SKM-1 treated with dmso at 0.1 percent for 144 hours (cell line): Measurements from ENCODE around the gene CUL1.
"Not testable (repeated sequence)": the region's sequence is repeated elsewhere in the genome, so short reads cannot be mapped to it uniquely, and the experiment has no call there.

Source experiments
- DNase-seq: peaks from one replicate; lab custom pipeline; 2025; ENCODE audit not compliant: unreplicated experiment; lab: John Stamatoyannopoulos, UW

CUL1 gene

GRCh38 chr7:148696787-148697186 lies 1.9 kb upstream of the CUL1 start:
- DNase-seq = no peak

GRCh38 chr7:148697256-148698006 lies 1.3 kb upstream of the CUL1 start:
- DNase-seq = no peak

GRCh38 chr7:148698007-148698396 lies 701 bp upstream of the CUL1 start:
- DNase-seq = no peak

- no peak for DNase-seq
Observed at GRCh38 chr7:148699024-148699781, 500 bp downstream of the CUL1 start.

- no peak for DNase-seq
Observed at GRCh38 chr7:148699782-148700629, 1.3 kb downstream of the CUL1 start.

- no peak for DNase-seq
Observed at GRCh38 chr7:148700661-148701064, 2.0 kb downstream of the CUL1 start.

GRCh38 chr7:148701414-148701813 lies 2.7 kb downstream of the CUL1 start:
- DNase-seq = no peak

GRCh38 chr7:148702876-148703670 lies 4.4 kb downstream of the CUL1 start:
- no peak for DNase-seq

- DNase-seq = not testable (repeated sequence)
Observed at GRCh38 chr7:148703671-148703962, 4.9 kb downstream of the CUL1 start.

- DNase-seq = no peak
Observed at GRCh38 chr7:148704189-148704588, 5.5 kb downstream of the CUL1 start.

- no peak for DNase-seq
Observed at GRCh38 chr7:148704970-148705369, 6.3 kb downstream of the CUL1 start.

- no peak for DNase-seq
Observed at GRCh38 chr7:148706368-148706767, 7.7 kb downstream of the CUL1 start.

GRCh38 chr7:148708026-148708885 lies 9.6 kb downstream of the CUL1 start:
- no peak for DNase-seq

GRCh38 chr7:148709014-148709413 lies 10.3 kb downstream of the CUL1 start:
- no peak for DNase-seq

- DNase-seq = not testable (repeated sequence)
Observed at GRCh38 chr7:148710426-148710825, 11.7 kb downstream of the CUL1 start.

GRCh38 chr7:148711191-148712102 lies 12.7 kb downstream of the CUL1 start:
- no peak for DNase-seq

GRCh38 chr7:148712678-148713329 lies 14.1 kb downstream of the CUL1 start:
- DNase-seq = no peak

GRCh38 chr7:148714498-148714897 lies 15.8 kb downstream of the CUL1 start:
- no peak for DNase-seq
